Tibial nerve (tissue), 3 donors: ENCODE results near the gene INHBC.

ENCODE experiments used
- POLR2A ChIP-seq, 2 donors: fragments of 450-650 bp; IDR thresholded peaks; one replicate each; pipeline ENCODE4 v1.6.1; 2017; ENCODE audit warnings: antibody characterized with exemption in 2 of 2, mild to moderate bottlenecking in 2 of 2, moderate library complexity in 2 of 2
- TF ChIP-seq, protein P1 (sequence below), 5 experiments: fragments of 200-600 bp in 3 of 5; fragments of 450-650 bp in 2 of 5; sonication (generic) in 3 of 5; IDR thresholded peaks; one replicate each; pipeline ENCODE4 v1.5.1; 2016 to 2019; ENCODE audit warnings: antibody characterized with exemption in 5 of 5, mild to moderate bottlenecking in 3 of 5, moderate library complexity in 2 of 5

DNA sequence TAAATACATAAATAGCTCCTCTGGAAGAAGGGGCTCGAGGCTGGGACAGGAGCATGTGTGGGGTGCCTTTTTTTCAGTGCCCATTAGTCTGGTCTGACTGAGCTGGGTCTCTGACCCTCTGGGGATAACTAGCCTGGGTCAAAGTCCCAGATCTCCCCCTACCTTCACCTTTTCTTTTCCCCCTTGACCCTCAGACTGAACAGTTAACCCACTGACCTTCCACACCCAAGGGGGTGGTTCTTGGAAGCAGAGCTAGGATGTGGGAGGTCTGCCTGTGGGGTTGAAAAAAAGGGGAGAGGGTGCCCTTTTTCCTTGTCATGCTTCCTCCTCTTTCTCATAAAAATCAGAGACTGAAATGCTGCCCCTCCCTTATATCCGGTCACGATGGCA lies 24.1 kb downstream of the INHBC start:
- TF ChIP-seq, protein P1, sequence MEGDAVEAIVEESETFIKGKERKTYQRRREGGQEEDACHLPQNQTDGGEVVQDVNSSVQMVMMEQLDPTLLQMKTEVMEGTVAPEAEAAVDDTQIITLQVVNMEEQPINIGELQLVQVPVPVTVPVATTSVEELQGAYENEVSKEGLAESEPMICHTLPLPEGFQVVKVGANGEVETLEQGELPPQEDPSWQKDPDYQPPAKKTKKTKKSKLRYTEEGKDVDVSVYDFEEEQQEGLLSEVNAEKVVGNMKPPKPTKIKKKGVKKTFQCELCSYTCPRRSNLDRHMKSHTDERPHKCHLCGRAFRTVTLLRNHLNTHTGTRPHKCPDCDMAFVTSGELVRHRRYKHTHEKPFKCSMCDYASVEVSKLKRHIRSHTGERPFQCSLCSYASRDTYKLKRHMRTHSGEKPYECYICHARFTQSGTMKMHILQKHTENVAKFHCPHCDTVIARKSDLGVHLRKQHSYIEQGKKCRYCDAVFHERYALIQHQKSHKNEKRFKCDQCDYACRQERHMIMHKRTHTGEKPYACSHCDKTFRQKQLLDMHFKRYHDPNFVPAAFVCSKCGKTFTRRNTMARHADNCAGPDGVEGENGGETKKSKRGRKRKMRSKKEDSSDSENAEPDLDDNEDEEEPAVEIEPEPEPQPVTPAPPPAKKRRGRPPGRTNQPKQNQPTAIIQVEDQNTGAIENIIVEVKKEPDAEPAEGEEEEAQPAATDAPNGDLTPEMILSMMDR (IDR thresholded peaks at IDR 0.05): no peak
- no peak for TF ChIP-seq POLR2A (IDR thresholded peaks at IDR 0.05)
